Measurements from ENCODE around the gene ANKRD44. TPM values are rescaled to one million over a fixed set of nuclear protein-coding genes. Genes with fewer than 3 reads are reported as not detected.

ANKRD44 gene
- total and polyA plus RNA-seq, 12 donors = 1.1 to 20.1 (median 6.9) TPM

- 75 to 81% methylated on average over 9 of the region's 9 CpGs for WGBS, 2 donors
- H3K36me3 ChIP-seq = no peaks in the 10 kb centered on the region
- peaks cover 0 to 56% (median 0%) of the 10 kb centered on the region in 9 donors for H3K4me1 ChIP-seq
- H3K27ac ChIP-seq = no peak overlapping the region
- no peaks in the 10 kb centered on the region for H3K27me3 ChIP-seq
- ATAC-seq (peak in 1 of 8 donors; percentile 47), DNase-seq (no peak)
- H3K9me3 ChIP-seq = no peaks in the 10 kb centered on the region
- TF ChIP-seq CTCF (IDR thresholded peaks at IDR 0.05) = no peak
- H3K4me3 ChIP-seq = no peak overlapping the region
- intact Hi-C loops (cut with DNase I) = no loop called here
Observed at GRCh38 chr2:197157879-197158537, 152.6 kb downstream of the ANKRD44 start.

GRCh38 chr2:197156771-197157170, 153.8 kb downstream of the ANKRD44 start:
- Histone ChIP-seq H3K9me3 (no peaks in the 10 kb centered on the region), H3K27me3 (no peaks in the 10 kb centered on the region), H3K36me3 (no peaks in the 10 kb centered on the region), H3K4me3 (no peak overlapping the region), H3K27ac (no peak overlapping the region), H3K4me1 (peaks cover 0 to 66% (median 10%) of the 10 kb centered on the region in 9 donors)
- 77 to 78% methylated on average over 6 of the region's 6 CpGs for WGBS, 2 donors
- DNase-seq (no peak), ATAC-seq (no peak)
- TF ChIP-seq CTCF (IDR thresholded peaks at IDR 0.05) = no peak
- intact Hi-C loops (cut with DNase I) = no loop called here

GRCh38 chr2:197152451-197153228, 157.9 kb downstream of the ANKRD44 start:
- peak overlapping the region in 2 of 10 donors; percentile 36 to 77 for H3K27ac ChIP-seq
- peaks cover 0 to 45% (median 7%) of the 10 kb centered on the region in 9 donors for H3K4me1 ChIP-seq
- H3K27me3 ChIP-seq = no peaks in the 10 kb centered on the region
- intact Hi-C loops (cut with DNase I) = no loop called here
- H3K9me3 ChIP-seq = no peaks in the 10 kb centered on the region
- DNase-seq (no peak), ATAC-seq (peak in 6 of 8 donors; percentile 39 to 65 (median 56))
- peak in 1 of 9 donors; percentile 4 for TF ChIP-seq CTCF (IDR thresholded peaks at IDR 0.05)
- H3K4me3 ChIP-seq = no peak overlapping the region
- 65 to 74% methylated on average over 7 of the region's 7 CpGs for WGBS, 2 donors
- no peaks in the 10 kb centered on the region for H3K36me3 ChIP-seq

- 98% methylated on average over 4 of the region's 4 CpGs for WGBS, 2 donors
- no peak overlapping the region for H3K27ac ChIP-seq
- no peak for DNase-seq
- TF ChIP-seq CTCF (IDR thresholded peaks at IDR 0.05) = no peak
- H3K27me3 ChIP-seq = no peaks in the 10 kb centered on the region
- no peaks in the 10 kb centered on the region for H3K9me3 ChIP-seq
- H3K4me3 ChIP-seq = no peak overlapping the region
- ATAC-seq = no peak
- H3K4me1 ChIP-seq = peaks cover 0 to 62% (median 7%) of the 10 kb centered on the region in 9 donors
- H3K36me3 ChIP-seq = peaks cover 0 to 8% (median 0%) of the 10 kb centered on the region in 9 donors
- intact Hi-C loops (cut with DNase I) = no loop called here
Observed at GRCh38 chr2:197149546-197149945, 161.0 kb downstream of the ANKRD44 start.
